Measurements from ENCODE around the gene PAFAH1B2. TPM values are rescaled to one million over a fixed set of nuclear protein-coding genes. Genes with fewer than 3 reads are reported as not detected.
"Not testable (repeated sequence)": the region's sequence is repeated elsewhere in the genome, so short reads cannot be mapped to it uniquely, and the experiment has no call there.

The PAFAH1B2 gene
- total and polyA plus RNA-seq, 10 donors: 14.3 to 80.4 (median 63.7) TPM

- Histone ChIP-seq H3K4me3 (peak overlapping the region in 1 of 8 donors; percentile 34), H3K4me1 (peaks cover 19 to 69% (median 43%) of the 10 kb centered on the region in 6 donors), H3K27ac (peak overlapping the region in 2 of 8 donors; percentile 50 to 97), H3K36me3 (peaks cover 0 to 52% (median 23%) of the 10 kb centered on the region in 6 donors), H3K27me3 (replicated peaks in 1 of 7) (no peaks in the 10 kb centered on the region), H3K9me3 (no peaks in the 10 kb centered on the region)
- intact Hi-C loops (cut with DNase I; ENCODE audit: low total_unique reads): no loop called here
- no peak for DNase-seq
- TF ChIP-seq POLR2A (IDR thresholded peaks at IDR 0.05) (no peak), CTCF (IDR thresholded peaks at IDR 0.05 in 8 of 11, conservative IDR thresholded peaks at IDR 0.05 in 3 of 11) (no peak), POLR2AphosphoS5 (IDR thresholded peaks at IDR 0.05) (peak in 1 of 3 donors; percentile 28)
- 90 to 96% (median 95%) methylated on average over 14 to 22 of the region's 22 CpGs for WGBS, 5 donors
These were observed 37.8 kb downstream of the PAFAH1B2 start for GRCh38 chr11:117181586-117182550.

DNA sequence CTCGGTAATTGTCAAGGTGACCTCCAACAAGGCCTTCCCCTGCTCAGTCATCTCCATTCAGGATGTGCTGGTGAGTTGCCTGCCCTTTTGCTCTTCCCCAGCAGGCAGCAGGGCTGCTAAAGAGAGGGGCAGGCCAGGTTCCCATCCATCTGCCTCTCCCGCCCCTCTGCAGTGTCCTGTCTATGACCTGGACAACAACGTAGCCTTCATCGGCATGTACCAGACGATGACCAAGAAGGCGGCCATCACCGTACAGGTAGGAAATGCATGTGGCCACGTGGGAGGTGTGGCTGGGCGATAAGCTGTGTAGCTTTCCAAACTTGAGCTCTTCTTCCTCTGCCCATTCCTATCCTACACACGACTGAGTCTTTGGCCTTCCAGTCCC, 38.5 kb downstream of the PAFAH1B2 start:
- Histone ChIP-seq H3K9me3 (no peaks in the 10 kb centered on the region), H3K4me3 (no peak overlapping the region), H3K4me1 (peaks cover 19 to 75% (median 46%) of the 10 kb centered on the region in 6 donors), H3K36me3 (peaks cover 0 to 59% (median 27%) of the 10 kb centered on the region in 6 donors), H3K27me3 (replicated peaks in 1 of 7) (no peaks in the 10 kb centered on the region), H3K27ac (no peak overlapping the region)
- intact Hi-C loops (cut with DNase I; ENCODE audit: low total_unique reads): no loop called here
- no peak for DNase-seq
- 94 to 96% (median 94%) methylated on average over 9 to 10 of the region's 10 CpGs for WGBS, 5 donors
- TF ChIP-seq POLR2AphosphoS5 (IDR thresholded peaks at IDR 0.05) (no peak), POLR2A (IDR thresholded peaks at IDR 0.05) (no peak), CTCF (IDR thresholded peaks at IDR 0.05 in 8 of 11, conservative IDR thresholded peaks at IDR 0.05 in 3 of 11) (no peak)

- H3K27me3 ChIP-seq (replicated peaks in 1 of 7); H3K4me3 ChIP-seq; DNase-seq; intact Hi-C loops (cut with DNase I; ENCODE audit: low total_unique reads); H3K9me3 ChIP-seq; H3K27ac ChIP-seq: not testable (repeated sequence)
- H3K36me3 ChIP-seq: peaks cover 0 to 65% (median 32%) of the 10 kb centered on the region in 6 donors
- peaks cover 19 to 75% (median 43%) of the 10 kb centered on the region in 6 donors for H3K4me1 ChIP-seq
- WGBS, 5 donors: 87 to 98% (median 97%) methylated on average over 13 of the region's 13 CpGs
These were observed 39.1 kb downstream of the PAFAH1B2 start for GRCh38 chr11:117183178-117183577.

DNA sequence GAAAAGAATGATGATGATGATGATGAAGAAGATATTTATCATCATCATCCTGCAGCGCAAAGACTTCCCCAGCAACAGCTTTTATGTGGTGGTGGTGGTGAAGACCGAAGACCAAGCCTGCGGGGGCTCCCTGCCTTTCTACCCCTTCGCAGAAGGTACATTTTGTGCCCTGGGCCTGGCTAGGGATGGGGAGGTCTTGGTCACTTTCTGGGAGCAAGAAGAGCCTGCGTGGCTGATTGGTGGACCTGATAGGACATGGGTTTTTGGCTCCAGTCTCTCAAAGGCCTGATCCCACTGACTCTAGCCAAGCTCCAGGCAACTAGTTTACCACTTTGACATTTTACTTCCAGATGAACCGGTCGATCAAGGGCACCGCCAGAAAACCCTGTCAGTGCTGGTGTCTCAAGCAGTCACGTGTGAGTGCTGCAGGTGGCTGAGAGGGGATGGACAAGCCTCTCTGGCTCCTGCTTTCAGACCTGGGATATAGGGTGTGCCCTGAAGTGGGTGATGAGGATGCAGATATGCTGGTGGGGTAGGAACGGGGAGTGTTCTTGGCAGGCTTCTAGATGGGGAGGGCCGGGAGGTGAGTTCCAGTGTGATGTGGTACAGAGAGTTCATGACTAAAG, 39.8 kb downstream of the PAFAH1B2 start:
- TF ChIP-seq POLR2A (IDR thresholded peaks at IDR 0.05) (no peak), POLR2AphosphoS5 (IDR thresholded peaks at IDR 0.05) (no peak), CTCF (IDR thresholded peaks at IDR 0.05 in 8 of 11, conservative IDR thresholded peaks at IDR 0.05 in 3 of 11) (no peak)
- intact Hi-C loops (cut with DNase I; ENCODE audit: low total_unique reads): no loop called here
- Histone ChIP-seq H3K4me1 (peaks cover 19 to 78% (median 46%) of the 10 kb centered on the region in 6 donors), H3K27ac (no peak overlapping the region), H3K4me3 (no peak overlapping the region), H3K36me3 (peaks cover 0 to 72% (median 37%) of the 10 kb centered on the region in 6 donors), H3K9me3 (no peaks in the 10 kb centered on the region), H3K27me3 (replicated peaks in 1 of 7) (no peaks in the 10 kb centered on the region)
- DNase-seq: no peak
- 93 to 96% (median 93%) methylated on average over 10 to 11 of the region's 11 CpGs for WGBS, 5 donors
